Osteocyte (in vitro differentiated cells): ENCODE results near the gene HTR5A. TPM values are rescaled to one million over a fixed set of nuclear protein-coding genes. Genes with fewer than 3 reads are reported as not detected.
A peak's percentile ranks its signal among the peaks of the same experiment; 100 is the strongest.

Source experiments
- DNase-seq: peaks from one replicate; pipeline ENCODE4 v3.0.0; 2021; ENCODE audit warnings: mixed read lengths; ENCODE audit not compliant: unreplicated experiment; ENCODE audit errors: extremely low spot score
- H3K27ac Mint-ChIP-seq: one replicate; pipeline ENCODE4 v1.8.0; 2021; ENCODE audit warnings: mild to moderate bottlenecking, mixed read lengths; ENCODE audit not compliant: unreplicated experiment
- H3K27me3 Mint-ChIP-seq: one replicate; pipeline ENCODE4 v1.8.0; 2021; ENCODE audit warnings: mixed read lengths; ENCODE audit not compliant: unreplicated experiment
- H3K36me3 Mint-ChIP-seq: one replicate; pipeline ENCODE4 v1.8.0; 2021; ENCODE audit warnings: mixed read lengths; ENCODE audit not compliant: unreplicated experiment
- H3K4me1 Mint-ChIP-seq: one replicate; pipeline ENCODE4 v1.8.0; 2021; ENCODE audit warnings: mixed read lengths; ENCODE audit not compliant: unreplicated experiment
- H3K4me3 Mint-ChIP-seq: one replicate; pipeline ENCODE4 v1.8.0; 2021; ENCODE audit warnings: mild to moderate bottlenecking, moderate library complexity, mixed read lengths; ENCODE audit not compliant: unreplicated experiment
- H3K9me3 Mint-ChIP-seq: one replicate; pipeline ENCODE4 v1.8.0; 2021; ENCODE audit warnings: mixed read lengths; ENCODE audit not compliant: unreplicated experiment
- total RNA-seq: library from RNA; stranded (reverse); gene quantifications from 2 replicates; pipeline ENCODE4 v1.2.1, GENCODE V29; 2021
- TF ChIP-seq, protein P1 (sequence below): fragments of 200-600 bp; sonication (generic); IDR thresholded peaks from 2 replicates; pipeline ENCODE4 v1.5.0; 2021; ENCODE audit warnings: antibody characterized with exemption, mild to moderate bottlenecking, moderate library complexity

Gene HTR5A
- total RNA-seq, 1 donor from 2014 or later: not detected

- peak; percentile 75 for DNase-seq
- TF ChIP-seq, protein P1, sequence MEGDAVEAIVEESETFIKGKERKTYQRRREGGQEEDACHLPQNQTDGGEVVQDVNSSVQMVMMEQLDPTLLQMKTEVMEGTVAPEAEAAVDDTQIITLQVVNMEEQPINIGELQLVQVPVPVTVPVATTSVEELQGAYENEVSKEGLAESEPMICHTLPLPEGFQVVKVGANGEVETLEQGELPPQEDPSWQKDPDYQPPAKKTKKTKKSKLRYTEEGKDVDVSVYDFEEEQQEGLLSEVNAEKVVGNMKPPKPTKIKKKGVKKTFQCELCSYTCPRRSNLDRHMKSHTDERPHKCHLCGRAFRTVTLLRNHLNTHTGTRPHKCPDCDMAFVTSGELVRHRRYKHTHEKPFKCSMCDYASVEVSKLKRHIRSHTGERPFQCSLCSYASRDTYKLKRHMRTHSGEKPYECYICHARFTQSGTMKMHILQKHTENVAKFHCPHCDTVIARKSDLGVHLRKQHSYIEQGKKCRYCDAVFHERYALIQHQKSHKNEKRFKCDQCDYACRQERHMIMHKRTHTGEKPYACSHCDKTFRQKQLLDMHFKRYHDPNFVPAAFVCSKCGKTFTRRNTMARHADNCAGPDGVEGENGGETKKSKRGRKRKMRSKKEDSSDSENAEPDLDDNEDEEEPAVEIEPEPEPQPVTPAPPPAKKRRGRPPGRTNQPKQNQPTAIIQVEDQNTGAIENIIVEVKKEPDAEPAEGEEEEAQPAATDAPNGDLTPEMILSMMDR: no peak
- Mint-ChIP-seq H3K36me3 (no peaks in the 10 kb centered on the region), H3K4me3 (no peak overlapping the region), H3K4me1 (no peaks in the 10 kb centered on the region), H3K9me3 (no peaks in the 10 kb centered on the region), H3K27ac (no peak overlapping the region), H3K27me3 (no peaks in the 10 kb centered on the region)
Measured at GRCh38 chr7:155084021-155084420, 13.9 kb downstream of the HTR5A start.

DNA sequence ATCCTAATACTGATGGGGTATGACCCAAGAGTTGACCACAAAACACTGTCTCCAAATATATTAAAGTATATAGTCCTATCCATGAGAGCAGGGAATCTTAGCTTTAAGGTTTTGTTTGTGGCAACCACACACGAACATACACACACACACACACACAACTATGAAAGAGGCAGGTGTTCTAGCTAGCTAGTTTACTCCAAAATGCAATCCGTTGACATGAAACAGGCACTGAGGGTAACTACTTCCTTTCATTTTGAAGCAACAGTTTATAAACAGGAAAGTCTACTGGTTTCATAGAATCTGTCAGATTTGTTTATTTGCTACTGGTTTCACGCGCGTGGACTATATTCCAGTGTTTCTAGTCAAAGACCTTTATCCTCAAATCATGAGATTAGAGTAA, 14.8 kb downstream of the HTR5A start:
- peaks cover 7% of the 10 kb centered on the region for H3K9me3 Mint-ChIP-seq

DNA sequence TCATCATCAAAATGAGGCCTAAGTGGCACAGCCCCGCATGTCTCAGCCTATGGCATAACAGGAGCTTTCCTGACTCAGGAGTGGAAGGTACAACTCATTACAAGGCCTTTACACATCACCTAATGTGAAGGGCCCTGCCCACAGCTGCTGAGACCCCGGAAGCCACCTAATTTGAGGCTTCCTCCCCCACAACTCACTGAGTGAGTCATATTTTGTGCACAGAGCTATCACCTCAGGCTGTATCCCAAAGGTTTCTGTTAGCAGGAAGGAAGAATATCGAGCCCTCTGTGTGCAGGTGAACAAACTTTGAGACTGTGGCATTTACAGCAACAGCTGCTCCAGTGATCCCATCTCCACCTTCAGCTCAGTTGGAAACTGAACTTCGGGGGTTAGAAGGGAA, 20.6 kb downstream of the HTR5A start:
- H3K4me1 Mint-ChIP-seq: no peaks in the 10 kb centered on the region
- no peak overlapping the region for H3K4me3 Mint-ChIP-seq
- peaks cover 18% of the 10 kb centered on the region for H3K9me3 Mint-ChIP-seq
- H3K27ac Mint-ChIP-seq: no peak overlapping the region
- H3K36me3 Mint-ChIP-seq: no peaks in the 10 kb centered on the region
- TF ChIP-seq, protein P1: no peak
- H3K27me3 Mint-ChIP-seq: no peaks in the 10 kb centered on the region
- DNase-seq: peak; percentile 48

More for the DNA sequence above, 14.8 kb downstream of the HTR5A start:
- Mint-ChIP-seq H3K27me3 (no peaks in the 10 kb centered on the region), H3K36me3 (no peaks in the 10 kb centered on the region), H3K4me1 (no peaks in the 10 kb centered on the region), H3K4me3 (no peak overlapping the region), H3K27ac (no peak overlapping the region)
- TF ChIP-seq, protein P1: no peak
- peak; percentile 17 for DNase-seq

- Mint-ChIP-seq H3K27me3 (no peaks in the 10 kb centered on the region), H3K4me3 (no peak overlapping the region), H3K4me1 (no peaks in the 10 kb centered on the region), H3K27ac (no peak overlapping the region), H3K9me3 (peaks cover 20% of the 10 kb centered on the region), H3K36me3 (no peaks in the 10 kb centered on the region)
- TF ChIP-seq, protein P1: no peak
- no peak for DNase-seq
Measured at GRCh38 chr7:155093596-155093995, 23.5 kb downstream of the HTR5A start.

GRCh38 chr7:155094636-155095135, 24.6 kb downstream of the HTR5A start:
- no peaks in the 10 kb centered on the region for H3K27me3 Mint-ChIP-seq
- H3K27ac Mint-ChIP-seq: no peak overlapping the region
- TF ChIP-seq, protein P1: no peak
- DNase-seq: peak; percentile 36
- H3K4me3 Mint-ChIP-seq: no peak overlapping the region
- H3K36me3 Mint-ChIP-seq: no peaks in the 10 kb centered on the region
- H3K9me3 Mint-ChIP-seq: peaks cover 15% of the 10 kb centered on the region
- no peaks in the 10 kb centered on the region for H3K4me1 Mint-ChIP-seq
